Type B pancreatic cell (in vitro differentiated cells): ENCODE data around the gene EEFSEC. TPM values are rescaled to one million over a fixed set of nuclear protein-coding genes. Genes with fewer than 3 reads are reported as not detected.

Source experiments
- DNase-seq: peaks from one replicate; pipeline ENCODE4 v3.0.0; 2021; ENCODE audit warnings: mixed read lengths; ENCODE audit not compliant: unreplicated experiment; ENCODE audit errors: extremely low spot score
- H3K27ac Mint-ChIP-seq: 2 replicates; pipeline ENCODE4 v1.8.0; 2021; ENCODE audit warnings: mild to moderate bottlenecking, mixed read lengths
- H3K27me3 Mint-ChIP-seq: 2 replicates; pipeline ENCODE4 v1.8.0; 2021; ENCODE audit warnings: mixed read lengths
- H3K36me3 Mint-ChIP-seq: 2 replicates; pipeline ENCODE4 v1.8.0; 2021; ENCODE audit warnings: mixed read lengths
- H3K4me1 Mint-ChIP-seq: one replicate; pipeline ENCODE4 v1.8.0; 2021; ENCODE audit warnings: mixed read lengths; ENCODE audit not compliant: unreplicated experiment
- H3K4me3 Mint-ChIP-seq: 2 replicates; pipeline ENCODE4 v1.8.0; 2021; ENCODE audit warnings: mild to moderate bottlenecking, mixed read lengths
- H3K9me3 Mint-ChIP-seq: 2 replicates; pipeline ENCODE4 v1.8.0; 2021; ENCODE audit warnings: mixed read lengths
- CTCF ChIP-seq: fragments of 200-600 bp; sonication (generic); conservative IDR thresholded peaks from 2 replicates; pipeline ENCODE4 v1.5.0; 2021; ENCODE audit warnings: antibody characterized with exemption, mild to moderate bottlenecking
- total RNA-seq: library from RNA; stranded (reverse); gene quantifications from 2 replicates; pipeline ENCODE4 v1.2.1, GENCODE V29; 2021; ENCODE audit warnings: low replicate concordance

Gene EEFSEC
- total RNA-seq, 1 donor from 2014 or later = 16.6 TPM

- H3K4me3 Mint-ChIP-seq = no peak overlapping the region
- DNase-seq = no peak
- H3K4me1 Mint-ChIP-seq = peaks cover 4% of the 10 kb centered on the region
- H3K9me3 Mint-ChIP-seq = peaks cover 16% of the 10 kb centered on the region
- peaks cover 4% of the 10 kb centered on the region for H3K27me3 Mint-ChIP-seq
- TF ChIP-seq CTCF = no peak
- H3K27ac Mint-ChIP-seq = no peak overlapping the region
- H3K36me3 Mint-ChIP-seq = peaks cover 42% of the 10 kb centered on the region
These were observed 2.5 kb downstream of the EEFSEC start for GRCh38 chr3:128155616-128156360.

- H3K9me3 Mint-ChIP-seq = peaks cover 11% of the 10 kb centered on the region
- no peaks in the 10 kb centered on the region for H3K27me3 Mint-ChIP-seq
- peaks cover 40% of the 10 kb centered on the region for H3K36me3 Mint-ChIP-seq
- DNase-seq = no peak
- no peaks in the 10 kb centered on the region for H3K4me1 Mint-ChIP-seq
- no peak for TF ChIP-seq CTCF
- no peak overlapping the region for H3K27ac Mint-ChIP-seq
- no peak overlapping the region for H3K4me3 Mint-ChIP-seq
These were observed 7.4 kb downstream of the EEFSEC start for GRCh38 chr3:128160661-128161060.

GRCh38 chr3:128163432-128163831 is 10.2 kb downstream of the EEFSEC start:
- peaks cover 20% of the 10 kb centered on the region for H3K4me1 Mint-ChIP-seq
- no peaks in the 10 kb centered on the region for H3K9me3 Mint-ChIP-seq
- H3K27ac Mint-ChIP-seq = no peak overlapping the region
- no peak for DNase-seq
- peaks cover 20% of the 10 kb centered on the region for H3K36me3 Mint-ChIP-seq
- H3K27me3 Mint-ChIP-seq = no peaks in the 10 kb centered on the region
- no peak for TF ChIP-seq CTCF
- H3K4me3 Mint-ChIP-seq = no peak overlapping the region

- Mint-ChIP-seq H3K9me3 (no peaks in the 10 kb centered on the region), H3K4me1 (peaks cover 37% of the 10 kb centered on the region), H3K27ac (peak overlapping the region; percentile 65), H3K4me3 (peak overlapping the region; percentile 64), H3K36me3 (peaks cover 8% of the 10 kb centered on the region), H3K27me3 (no peaks in the 10 kb centered on the region)
- TF ChIP-seq CTCF = no peak
- no peak for DNase-seq
These were observed 13.7 kb downstream of the EEFSEC start for GRCh38 chr3:128166971-128167453.

- Mint-ChIP-seq H3K9me3 (no peaks in the 10 kb centered on the region), H3K36me3 (peaks cover 8% of the 10 kb centered on the region), H3K4me3 (peak overlapping the region; percentile 64), H3K27me3 (no peaks in the 10 kb centered on the region), H3K4me1 (peaks cover 43% of the 10 kb centered on the region), H3K27ac (peak overlapping the region; percentile 65)
- no peak for TF ChIP-seq CTCF
- DNase-seq = no peak
These were observed 14.3 kb downstream of the EEFSEC start for GRCh38 chr3:128167646-128167972.
